Astrocyte of the spinal cord (primary cell): ENCODE data around the gene MPV17.
"Not testable (repeated sequence)": the region's sequence is repeated elsewhere in the genome, so short reads cannot be mapped to it uniquely, and the experiment has no call there.

Experiments
- DNase-seq: peaks from one replicate; pipeline ENCODE4 v3.0.0; 2011; ENCODE audit warnings: low read depth, low spot score
- H3K4me3 ChIP-seq: 2 replicates; pipeline ENCODE4 v1.5.1; 2011; ENCODE audit warnings: low read depth, mild to moderate bottlenecking, low read length, moderate library complexity
- in situ Hi-C: cut with HindIII; loops from 2 replicates; pipeline ENCODE4 v1.10.0; 2017; ENCODE audit warnings: low sequenced_read_pairs
- TF ChIP-seq, protein P1 (sequence below): IDR thresholded peaks from 2 replicates; pipeline ENCODE4 v1.5.1; 2012; ENCODE audit warnings: low read depth, mild to moderate bottlenecking, low read length, inconsistent platforms

Gene MPV17

GRCh38 chr2:27323596-27324285 lies 844 bp upstream of the MPV17 start:
- TF ChIP-seq, protein P1, sequence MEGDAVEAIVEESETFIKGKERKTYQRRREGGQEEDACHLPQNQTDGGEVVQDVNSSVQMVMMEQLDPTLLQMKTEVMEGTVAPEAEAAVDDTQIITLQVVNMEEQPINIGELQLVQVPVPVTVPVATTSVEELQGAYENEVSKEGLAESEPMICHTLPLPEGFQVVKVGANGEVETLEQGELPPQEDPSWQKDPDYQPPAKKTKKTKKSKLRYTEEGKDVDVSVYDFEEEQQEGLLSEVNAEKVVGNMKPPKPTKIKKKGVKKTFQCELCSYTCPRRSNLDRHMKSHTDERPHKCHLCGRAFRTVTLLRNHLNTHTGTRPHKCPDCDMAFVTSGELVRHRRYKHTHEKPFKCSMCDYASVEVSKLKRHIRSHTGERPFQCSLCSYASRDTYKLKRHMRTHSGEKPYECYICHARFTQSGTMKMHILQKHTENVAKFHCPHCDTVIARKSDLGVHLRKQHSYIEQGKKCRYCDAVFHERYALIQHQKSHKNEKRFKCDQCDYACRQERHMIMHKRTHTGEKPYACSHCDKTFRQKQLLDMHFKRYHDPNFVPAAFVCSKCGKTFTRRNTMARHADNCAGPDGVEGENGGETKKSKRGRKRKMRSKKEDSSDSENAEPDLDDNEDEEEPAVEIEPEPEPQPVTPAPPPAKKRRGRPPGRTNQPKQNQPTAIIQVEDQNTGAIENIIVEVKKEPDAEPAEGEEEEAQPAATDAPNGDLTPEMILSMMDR, result no peak
- in situ Hi-C loops, result no loop called here
- no peak for DNase-seq
- peak overlapping the region; percentile 95 for H3K4me3 ChIP-seq

GRCh38 chr2:27322301-27322765 lies 564 bp downstream of the MPV17 start:
- H3K4me3 ChIP-seq, result peak overlapping the region; percentile 95
- DNase-seq, result no peak
- TF ChIP-seq, protein P1, result no peak
- in situ Hi-C loops, result no loop called here

GRCh38 chr2:27320958-27321543 lies 1.8 kb downstream of the MPV17 start:
- in situ Hi-C loops, result no loop called here

DNA sequence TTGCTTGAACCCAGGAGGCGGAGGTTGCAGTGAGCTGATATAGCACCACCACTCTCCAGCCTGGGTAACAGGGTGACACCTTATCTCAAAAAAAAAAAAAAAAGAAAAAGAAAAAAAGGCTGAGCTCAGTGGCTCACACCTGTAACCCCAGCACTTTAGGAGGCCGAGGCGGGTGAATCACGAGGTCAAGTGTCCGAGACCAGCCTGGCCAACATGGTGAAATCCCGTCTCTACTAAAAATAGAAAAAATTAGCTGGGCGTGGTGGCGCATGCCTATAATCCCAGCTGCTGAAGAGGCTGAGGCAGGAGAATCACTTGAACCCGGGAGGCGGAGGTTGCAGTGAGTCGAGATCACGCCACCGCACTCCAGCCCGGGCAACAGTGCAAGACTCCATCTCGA lies 3.1 kb downstream of the MPV17 start:
- DNase-seq, in situ Hi-C loops: not testable (repeated sequence)

More at GRCh38 chr2:27320958-27321543, 1.8 kb downstream of the MPV17 start:
- H3K4me3 ChIP-seq, result no peak overlapping the region
- DNase-seq, result peak; percentile 97
- TF ChIP-seq, protein P1, result peak; percentile 68

DNA sequence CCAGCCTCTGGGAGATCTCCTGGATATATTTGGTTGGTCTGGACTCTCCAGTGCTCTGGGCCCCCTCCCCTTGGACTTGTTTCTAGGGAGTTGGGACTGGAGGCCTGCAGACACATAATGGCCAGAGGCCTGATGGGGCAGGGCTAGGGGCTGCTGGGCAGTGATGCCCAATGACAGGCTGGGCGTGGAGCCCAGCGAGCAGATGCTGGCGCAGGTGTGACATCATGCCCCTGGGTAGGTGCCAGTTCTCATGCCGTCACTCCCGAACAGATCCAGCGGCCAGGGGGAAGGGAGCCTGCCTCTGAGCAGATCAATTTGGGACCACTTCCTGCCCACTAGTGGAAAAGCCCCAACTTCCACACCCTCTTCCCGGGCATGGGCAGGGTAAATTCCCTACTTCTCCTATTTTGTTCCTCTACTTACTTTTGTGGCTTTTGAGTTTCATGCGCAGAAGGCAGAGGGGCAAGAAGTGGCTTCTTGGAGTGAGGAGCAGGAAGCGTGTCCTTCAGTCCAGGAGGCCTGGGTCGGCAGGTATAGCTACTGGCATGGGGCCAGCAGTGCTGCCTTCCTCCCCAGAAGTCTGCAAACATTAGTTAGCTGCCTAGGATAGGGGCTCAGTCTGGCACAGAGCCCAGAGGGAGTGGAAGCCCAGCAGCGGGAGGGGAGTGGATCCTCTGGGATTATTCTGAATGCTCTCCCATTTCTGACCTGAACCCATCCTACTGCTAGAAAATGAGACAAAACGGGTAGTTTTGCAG lies 6.1 kb downstream of the MPV17 start:
- no peak overlapping the region for H3K4me3 ChIP-seq
- in situ Hi-C loops, result no loop called here
- TF ChIP-seq, protein P1, result no peak
- DNase-seq, result no peak

More for the DNA sequence above, 3.1 kb downstream of the MPV17 start:
- H3K4me3 ChIP-seq, result not testable (repeated sequence)

GRCh38 chr2:27315122-27315521 lies 7.8 kb downstream of the MPV17 start:
- in situ Hi-C loops, result no loop called here
- TF ChIP-seq, protein P1, result no peak
- H3K4me3 ChIP-seq, result no peak overlapping the region
- no peak for DNase-seq

DNA sequence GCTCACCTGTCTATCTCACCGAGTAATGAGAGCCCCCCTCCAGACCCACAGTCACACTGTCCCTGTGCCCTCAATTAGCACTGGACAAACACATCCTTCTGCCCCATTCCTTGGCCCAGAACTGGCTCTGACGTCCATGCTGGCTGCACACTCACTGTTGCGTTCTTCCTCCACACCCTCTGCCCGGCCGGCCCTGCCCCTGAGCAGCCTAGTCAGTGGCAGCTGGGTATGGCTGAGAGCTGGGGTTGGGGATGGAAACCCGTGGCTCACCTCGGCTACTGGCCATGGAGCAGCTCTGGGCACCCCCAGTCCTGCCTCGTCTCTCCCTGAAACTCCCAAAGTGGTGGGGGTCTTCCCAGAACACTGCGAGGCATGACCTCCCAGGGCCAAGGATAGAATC lies 8.2 kb downstream of the MPV17 start:
- in situ Hi-C loops, result no loop called here
- no peak overlapping the region for H3K4me3 ChIP-seq
- TF ChIP-seq, protein P1, result no peak
- DNase-seq, result no peak
